ENCODE measurements around the gene SEMA4F.

GRCh38 chr2:74632939-74633312, 21.1 kb upstream of the SEMA4F start:
- TF ChIP-seq POLR2A (IDR thresholded peaks at IDR 0.05; ENCODE audit: low read length) (no peak), GATA1 (IDR thresholded peaks at IDR 0.05; ENCODE audit: low read depth, low read length) (no peak)
